NCI-H345 treated with DMSO at 0.1 percent for 48 hours (cell line): ENCODE measurements around the gene ERCC1.
A peak's percentile ranks its signal among the peaks of the same experiment; 100 is the strongest.

Experiments
- DNase-seq: peaks from one replicate; lab custom pipeline; 2025; ENCODE audit not compliant: unreplicated experiment; lab: John Stamatoyannopoulos, UW

Gene ERCC1

DNA sequence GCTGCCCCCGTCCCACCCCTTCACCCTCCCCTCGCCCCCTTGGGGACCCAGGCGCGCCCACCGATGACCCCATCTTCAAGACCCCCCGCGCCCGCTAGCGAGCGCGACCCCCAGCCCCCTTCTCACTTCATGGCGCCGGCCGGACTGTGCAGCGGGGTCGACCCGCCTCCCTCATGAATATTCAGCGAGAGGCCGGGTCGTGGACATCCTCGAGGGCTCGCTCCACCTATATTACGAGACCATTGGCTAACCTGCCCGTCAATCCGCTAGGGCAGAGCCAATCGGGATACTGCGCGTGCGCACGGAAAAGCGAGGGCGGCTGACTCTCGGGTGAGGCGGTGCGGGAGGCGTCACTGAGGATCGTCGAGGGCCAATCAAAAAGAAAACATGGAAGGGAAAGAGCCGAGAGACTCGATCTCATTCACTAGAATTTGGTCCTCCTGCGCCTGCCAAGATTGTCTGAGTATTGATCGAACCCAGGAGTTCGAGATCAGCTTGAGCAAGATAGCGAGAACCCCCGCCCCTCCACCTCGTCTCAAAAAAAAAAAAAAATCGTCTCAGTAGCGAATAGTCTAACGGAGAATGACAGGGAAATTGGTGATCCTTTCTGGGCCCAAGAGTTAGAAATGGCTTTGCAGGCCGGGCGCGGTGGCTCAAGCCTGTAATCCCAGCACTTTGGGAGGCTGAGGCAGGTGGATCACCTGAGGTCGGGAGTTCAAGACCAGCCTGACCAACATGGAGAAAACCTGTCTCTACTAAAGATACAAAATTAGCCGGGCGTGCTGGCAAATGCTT is 53.1 kb downstream of the ERCC1 start, which contains the start of gene ERCC2:
ERCC2 (minus strand) TSS at position 164 of the 795 bp plus-strand sequence; CDS start at position 131, 33 bp downstream.
- peak; percentile 88 for DNase-seq

DNA sequence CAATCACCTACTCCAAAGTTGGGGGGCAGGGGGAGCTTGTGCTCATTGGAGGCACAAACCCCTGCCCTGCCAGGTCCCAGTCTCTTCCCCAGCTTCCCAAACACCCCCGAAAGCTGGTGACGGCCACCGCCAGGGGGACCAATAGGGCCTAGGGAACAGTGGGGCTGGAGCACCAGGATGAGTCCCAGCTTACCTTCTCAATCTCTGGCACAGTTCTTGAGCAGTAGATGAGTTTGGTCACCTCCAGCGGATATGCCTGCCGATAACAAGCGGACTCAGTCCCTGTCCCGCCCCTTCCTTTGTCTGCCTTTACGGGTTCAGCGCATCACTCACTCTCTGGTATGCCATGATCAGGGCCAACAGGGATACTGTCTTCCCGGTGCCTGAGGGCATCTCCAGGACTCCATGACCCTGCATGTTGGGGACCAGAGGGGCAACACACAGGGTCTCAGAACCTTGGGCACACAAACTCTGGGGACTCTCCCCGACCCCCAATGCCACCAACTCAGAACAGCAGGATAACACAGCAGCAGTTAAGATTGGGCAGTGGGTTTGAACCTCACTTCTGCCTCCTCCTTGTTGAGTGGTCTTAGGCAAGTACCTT is 54.9 kb downstream of the ERCC1 start:
- no peak for DNase-seq

DNA sequence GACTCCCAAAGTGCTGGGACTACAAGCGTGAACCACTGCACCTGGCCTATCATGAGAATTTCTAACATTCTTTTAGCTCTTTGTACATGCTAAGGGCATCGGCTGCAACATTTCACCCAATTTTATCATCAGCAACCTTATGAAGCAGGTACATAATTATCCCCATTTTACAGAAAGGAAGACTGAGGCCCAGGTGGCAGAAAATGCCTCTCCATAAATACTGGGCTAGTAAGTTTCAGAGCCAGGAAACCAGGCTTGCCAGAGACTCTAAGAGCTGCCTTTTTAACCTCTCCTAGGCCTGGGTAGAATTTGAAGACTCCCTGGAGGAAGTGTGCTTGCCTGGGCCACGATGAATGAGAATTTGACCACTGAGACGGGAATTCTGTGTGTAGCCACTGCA is 55.6 kb downstream of the ERCC1 start:
- no peak for DNase-seq

DNA sequence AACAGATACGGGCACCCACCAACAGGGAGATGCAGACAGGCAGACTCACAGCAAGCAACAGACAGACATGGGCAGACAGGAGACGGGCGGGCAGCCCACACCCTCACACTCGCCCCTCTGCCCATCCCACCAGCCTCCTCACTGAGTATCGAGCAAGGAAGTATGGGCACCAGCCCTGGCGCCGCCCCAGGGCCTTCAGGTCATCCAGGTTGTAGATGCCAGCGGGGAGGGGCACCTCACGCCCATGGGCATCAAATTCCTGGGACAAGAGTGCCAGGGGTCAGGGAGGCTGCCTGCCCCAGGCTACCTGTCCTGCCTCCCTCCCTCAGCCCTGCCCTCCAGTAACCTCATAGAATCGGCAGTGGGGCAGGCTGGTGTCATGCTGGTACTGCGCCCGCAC is 59.0 kb downstream of the ERCC1 start:
- DNase-seq, result no peak

DNA sequence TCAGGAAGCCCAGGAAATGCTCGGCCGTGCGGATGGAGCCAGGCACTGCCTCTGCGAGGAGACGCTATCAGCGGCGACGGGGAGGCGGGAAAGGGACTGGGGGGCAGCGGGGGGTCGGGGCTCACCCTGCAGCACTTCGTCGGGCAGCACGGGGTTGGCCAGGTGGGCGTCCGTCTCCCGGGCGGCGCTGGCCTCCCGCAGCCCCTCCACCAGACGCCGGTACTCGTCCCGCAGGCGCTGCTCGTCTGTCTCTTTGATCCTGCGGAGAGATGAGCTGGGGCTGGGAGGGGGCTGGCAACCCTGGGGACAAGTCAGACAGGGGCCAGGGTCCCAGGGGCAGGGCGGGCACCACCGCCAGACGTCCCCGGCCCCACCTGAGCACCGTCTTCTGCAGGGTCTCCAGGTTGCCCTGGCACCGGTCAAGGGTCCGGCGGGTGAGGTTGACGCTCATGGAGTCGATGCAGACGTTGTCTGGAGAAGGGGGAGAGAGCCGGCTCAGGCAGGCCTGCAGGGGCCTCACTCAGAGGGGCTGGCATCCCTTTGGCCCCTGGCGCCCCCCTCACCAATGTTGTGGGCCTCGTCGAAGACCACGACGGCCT is 59.8 kb downstream of the ERCC1 start:
- no peak for DNase-seq

DNA sequence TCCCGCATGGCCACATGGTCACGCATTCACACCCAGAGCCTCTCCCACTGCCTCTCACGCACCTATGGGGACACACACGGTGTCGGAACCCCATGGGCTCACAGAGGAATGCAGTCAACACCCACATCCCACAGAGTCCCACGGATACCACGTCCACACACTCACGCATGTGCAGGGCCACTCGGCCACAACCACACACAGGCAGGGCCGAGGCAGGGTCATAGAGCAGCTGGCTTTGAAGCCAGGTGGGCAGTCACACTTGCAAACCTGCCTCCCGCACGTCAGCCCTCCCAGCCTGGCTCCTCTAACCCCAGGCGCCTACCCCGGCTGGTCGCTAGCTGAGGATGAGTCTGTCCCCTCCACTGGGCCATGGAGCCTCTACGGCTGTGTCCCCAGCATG is 61.4 kb downstream of the ERCC1 start:
- no peak for DNase-seq

DNA sequence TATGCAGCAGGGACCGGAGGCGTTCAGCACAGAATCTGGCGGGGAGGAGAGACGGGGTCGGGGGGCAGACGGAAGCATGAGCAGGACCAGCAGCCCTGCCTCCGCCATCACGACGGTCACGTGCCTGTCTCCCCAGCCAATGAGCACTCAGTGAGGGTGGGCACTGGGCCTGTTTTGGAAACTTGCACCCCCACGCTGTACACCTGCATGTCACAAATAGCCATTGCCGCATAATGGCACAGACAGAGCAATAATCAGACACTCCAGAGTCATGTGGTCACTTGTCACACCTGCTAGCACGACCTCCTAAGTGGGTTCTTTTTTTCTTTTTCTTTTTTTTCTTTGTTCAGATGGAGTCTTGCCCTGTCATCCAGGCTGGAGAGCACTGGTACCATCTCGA is 62.1 kb downstream of the ERCC1 start:
- no peak for DNase-seq

DNA sequence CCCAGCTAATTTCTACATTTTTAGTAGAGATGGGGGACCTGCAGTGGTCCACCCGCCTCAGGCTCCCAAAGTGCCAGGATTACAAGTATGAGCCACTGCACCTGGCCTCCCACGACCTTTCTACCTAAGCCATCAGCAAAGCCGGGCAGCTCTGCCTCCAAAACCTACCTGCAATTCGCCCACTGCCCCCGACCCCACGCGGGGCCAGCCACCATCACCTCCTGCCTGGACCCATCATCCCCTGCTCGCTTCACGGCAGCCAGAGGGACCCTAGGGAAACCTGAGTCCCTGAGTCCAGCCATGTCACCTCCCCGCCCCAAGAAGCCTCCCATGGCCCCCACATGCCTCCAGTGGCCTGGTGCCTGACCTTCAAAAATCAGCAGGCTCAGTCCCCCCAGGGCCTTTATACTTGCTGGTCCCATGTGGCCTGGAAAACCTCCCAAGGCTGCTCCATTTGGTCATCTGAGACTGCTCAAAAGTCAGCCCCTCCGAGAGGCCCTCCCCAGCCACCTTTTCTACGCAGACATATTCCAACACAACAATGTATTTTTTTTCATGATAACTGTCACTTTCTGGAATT is 65.4 kb downstream of the ERCC1 start:
- no peak for DNase-seq

DNA sequence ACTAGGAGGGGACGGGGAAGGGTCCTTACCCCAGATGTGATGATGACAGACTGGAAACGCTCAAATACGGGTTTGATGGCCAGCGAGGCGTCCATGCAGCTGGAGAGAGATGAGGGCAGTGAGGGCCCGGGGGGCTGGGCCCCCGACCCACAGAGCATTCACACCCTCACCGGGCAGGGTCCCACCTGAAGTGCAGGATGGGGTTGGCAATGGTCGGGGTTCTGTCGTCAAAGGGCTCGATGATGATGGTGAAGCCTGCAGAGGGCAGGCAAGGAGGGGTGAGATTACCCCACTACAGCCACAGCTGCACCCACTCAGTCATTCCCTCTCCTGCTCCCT is 66.3 kb downstream of the ERCC1 start:
- no peak for DNase-seq
